HG02840 (cell line): ENCODE measurements around the gene BTNL3.
"Not testable (repeated sequence)": the region's sequence is repeated elsewhere in the genome, so short reads cannot be mapped to it uniquely, and the experiment has no call there.

Experiments used
- ATAC-seq: cut with Tn5 transposase; IDR thresholded peaks from one replicate; pipeline ENCODE4 v1.9.1; 2021; ENCODE audit warnings: mild to moderate bottlenecking, moderate library complexity, moderate number of reproducible peaks; ENCODE audit not compliant: unreplicated experiment, low FRiP score

Gene BTNL3

GRCh38 chr5:181045316-181045715 is 56.7 kb downstream of the BTNL3 start:
- ATAC-seq = no peak

DNA sequence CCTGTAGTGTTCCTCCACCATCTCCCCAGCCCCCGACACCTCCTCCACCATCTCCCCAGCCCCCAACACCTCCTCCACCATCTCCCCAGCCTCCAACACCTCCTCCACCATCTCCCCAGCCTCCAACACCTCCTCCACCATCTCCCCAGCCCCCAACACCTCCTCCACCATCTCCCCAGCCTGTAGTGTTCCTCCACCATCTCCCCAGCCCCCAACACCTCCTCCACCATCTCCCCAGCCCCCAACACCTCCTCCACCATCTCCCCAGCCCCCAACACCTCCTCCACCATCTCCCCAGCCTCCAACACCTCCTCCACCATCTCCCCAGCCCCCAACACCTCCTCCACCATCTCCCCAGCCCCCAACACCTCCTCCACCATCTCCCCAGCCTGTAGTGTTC is 57.2 kb downstream of the BTNL3 start:
- not testable (repeated sequence) for ATAC-seq

DNA sequence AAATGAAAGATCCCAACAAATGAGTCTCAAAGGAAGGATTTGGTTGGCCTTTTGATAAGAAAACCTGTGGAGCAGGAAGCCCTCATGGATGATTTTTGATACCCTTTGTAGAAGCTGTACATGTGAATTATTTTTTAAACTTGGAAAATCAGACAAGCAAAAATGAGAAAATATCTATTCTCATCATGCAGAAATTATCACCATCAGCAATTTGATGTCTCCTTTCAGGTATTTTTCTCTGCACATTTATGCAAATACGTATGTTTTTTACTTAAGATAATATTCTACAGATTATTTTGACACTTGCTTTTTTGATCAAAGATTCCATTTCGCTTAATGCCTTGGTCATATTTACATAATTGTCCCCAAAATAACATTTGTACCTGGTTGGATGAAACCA is 58.6 kb downstream of the BTNL3 start:
- no peak for ATAC-seq

DNA sequence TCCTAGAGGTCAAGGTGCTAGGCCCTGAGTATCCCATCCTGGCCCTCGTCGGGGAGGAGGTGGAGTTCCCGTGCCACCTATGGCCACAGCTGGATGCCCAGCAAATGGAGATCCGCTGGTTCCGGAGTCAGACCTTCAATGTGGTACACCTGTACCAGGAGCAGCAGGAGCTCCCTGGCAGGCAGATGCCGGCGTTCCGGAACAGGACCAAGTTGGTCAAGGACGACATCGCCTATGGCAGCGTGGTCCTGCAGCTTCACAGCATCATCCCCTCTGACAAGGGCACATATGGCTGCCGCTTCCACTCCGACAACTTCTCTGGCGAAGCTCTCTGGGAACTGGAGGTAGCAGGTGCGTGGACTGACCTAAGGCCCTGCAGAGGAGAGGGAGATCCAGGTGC is 59.3 kb downstream of the BTNL3 start:
- no peak for ATAC-seq

DNA sequence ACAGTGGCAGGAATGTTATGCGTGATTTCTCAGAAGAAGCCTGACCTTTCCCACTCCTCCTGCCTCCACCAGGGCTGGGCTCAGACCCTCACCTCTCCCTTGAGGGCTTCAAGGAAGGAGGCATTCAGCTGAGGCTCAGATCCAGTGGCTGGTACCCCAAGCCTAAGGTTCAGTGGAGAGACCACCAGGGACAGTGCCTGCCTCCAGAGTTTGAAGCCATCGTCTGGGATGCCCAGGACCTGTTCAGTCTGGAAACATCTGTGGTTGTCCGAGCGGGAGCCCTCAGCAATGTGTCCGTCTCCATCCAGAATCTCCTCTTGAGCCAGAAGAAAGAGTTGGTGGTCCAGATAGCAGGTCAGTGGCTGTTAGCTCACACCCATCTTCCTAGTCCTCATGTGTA is 61.4 kb downstream of the BTNL3 start:
- ATAC-seq = no peak

- ATAC-seq = no peak
Measured at GRCh38 chr5:181051841-181052671, 63.4 kb downstream of the BTNL3 start.

DNA sequence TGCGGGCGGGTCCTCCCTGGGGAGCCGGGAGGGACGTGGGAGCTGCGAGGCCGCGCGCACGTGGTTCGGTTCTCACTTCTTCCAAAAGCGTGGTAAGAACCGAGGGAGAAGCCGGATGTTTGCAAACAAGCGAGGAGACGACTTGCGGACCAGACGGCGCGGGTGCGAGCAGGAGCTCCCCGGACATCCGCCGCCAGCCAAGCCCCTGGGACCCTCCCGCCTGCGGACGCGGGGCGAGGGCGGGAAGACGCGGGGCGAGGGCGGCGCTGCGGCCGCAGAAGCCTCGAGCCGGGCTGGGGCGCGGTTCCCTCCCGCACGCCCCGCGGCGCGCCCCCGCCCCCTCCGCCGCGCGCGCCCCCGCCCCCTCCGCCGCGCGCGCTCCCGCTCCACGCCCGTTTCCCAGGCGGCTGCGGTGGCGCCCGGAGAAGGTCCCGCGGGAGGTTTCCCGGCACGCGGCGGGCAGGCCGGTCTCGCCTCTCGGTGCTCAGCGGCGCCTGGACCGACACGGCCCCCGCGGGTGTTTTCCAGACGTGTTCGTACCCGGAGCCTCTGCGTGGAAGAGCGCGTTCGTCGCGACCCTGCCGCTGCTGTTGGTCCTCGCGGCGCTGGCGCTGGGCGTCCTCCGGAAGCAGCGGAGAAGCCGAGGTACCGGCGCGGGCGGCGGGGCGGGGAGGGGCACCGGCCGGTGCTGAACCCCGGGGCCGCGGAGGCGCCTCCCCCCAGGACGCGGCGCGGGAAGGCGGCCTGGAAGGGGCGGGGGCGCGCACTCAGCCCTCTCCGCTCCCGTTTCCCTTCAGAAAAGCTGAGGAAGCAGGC is 64.2 kb downstream of the BTNL3 start:
- no peak for ATAC-seq

DNA sequence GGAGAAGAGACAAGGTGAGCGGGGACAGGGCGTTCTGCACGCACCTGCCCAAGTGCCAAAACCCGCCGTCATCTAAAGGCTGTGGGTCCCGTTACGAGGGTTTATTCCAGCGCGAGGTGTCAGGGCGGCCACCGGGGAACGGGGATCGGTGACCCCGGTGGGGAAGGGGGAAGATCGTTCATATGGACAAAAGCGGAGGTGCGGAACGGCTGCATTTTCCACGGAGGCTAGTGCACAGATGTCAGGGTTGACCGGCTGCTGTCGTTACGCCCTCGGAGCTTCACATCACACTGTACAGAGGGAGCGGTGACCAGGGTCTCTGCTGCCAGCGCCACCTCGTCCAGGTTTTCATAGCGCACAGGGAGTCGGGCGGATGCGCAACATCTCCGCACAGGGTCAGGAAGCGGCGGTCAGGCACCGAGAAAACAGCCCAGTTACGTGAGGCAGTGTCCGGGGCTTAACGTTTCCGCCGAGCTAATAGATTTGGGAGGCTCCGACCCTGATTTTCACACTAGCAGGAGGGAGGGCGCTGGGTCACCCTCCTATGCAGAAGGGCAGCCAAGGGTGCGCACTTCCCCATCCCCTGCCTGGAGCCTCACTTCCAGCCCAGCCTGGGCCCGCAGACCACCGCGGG is 65.0 kb downstream of the BTNL3 start:
- ATAC-seq = no peak

DNA sequence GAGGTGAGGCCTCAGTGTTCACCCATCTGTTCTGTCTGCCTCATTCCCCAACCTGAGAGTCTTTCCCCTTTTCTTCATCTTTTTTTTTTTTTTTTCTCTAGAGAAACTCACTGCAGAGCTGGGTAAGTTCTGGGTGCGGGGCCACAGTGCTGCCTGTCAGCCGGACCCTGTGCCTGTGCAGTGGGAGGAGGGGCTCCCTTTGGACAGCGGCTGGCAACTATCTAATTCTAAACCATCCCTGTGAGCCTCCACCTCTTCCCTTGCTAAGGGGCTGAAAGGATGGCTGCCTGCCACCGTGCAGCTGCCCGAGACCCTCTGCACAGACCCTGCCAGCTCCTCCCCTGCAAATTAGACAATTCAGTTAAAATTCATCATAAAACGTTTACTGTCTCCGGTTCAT is 65.5 kb downstream of the BTNL3 start:
- no peak for ATAC-seq

- no peak for ATAC-seq
Measured at GRCh38 chr5:181054871-181055459, 66.3 kb downstream of the BTNL3 start.
